ENCODE measurements around the gene SLC41A2. TPM values are rescaled to one million over a fixed set of nuclear protein-coding genes. Genes with fewer than 3 reads are reported as not detected.

Gene SLC41A2
- total RNA-seq, 6 experiments from 2014 or later = 64.1 to 115 (median 99.2) TPM

DNA sequence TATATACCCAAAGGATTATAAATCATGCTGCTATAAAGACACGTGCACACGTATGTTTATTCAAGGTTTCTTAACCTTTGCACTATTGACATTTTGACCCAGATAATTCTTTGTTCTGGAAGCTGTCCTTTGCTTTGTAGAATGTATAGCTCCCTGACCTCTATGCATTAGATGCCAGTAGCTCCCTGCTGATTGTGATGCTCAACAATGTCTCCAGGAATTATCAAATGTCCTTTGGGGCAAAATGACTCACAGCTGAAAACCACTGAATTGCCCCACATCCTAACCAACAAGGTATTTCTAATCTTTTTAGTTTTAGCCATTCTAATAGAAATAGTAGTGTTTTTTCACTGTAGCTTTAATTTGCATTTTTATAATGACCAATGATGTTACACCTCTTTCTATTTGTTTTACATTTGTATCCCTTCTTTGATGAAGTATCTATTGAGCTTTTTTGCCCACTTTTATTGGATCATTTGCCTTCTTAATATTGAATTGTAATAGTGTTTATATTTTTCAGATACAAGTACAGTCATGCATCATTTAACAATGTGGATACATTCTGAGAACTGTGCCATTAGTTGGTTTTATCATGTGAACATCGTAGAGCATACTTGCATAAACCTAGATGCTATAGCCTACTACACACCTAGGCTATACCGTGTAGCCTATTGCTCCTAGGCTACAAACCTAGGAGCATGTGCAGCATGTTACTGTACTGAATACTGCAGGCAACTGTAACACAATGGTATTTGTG lies 17.7 kb upstream of the SLC41A2 start:
- WGBS (ENCODE audit: insufficient coverage, low coverage, low lambda C conversion rate, missing lambda C conversion rate) = no CpG with 5 or more reads among the region's 4 CpGs
- Histone ChIP-seq H3K36me3 (no peaks in the 10 kb centered on the region), H3K4me3 (no peak overlapping the region), H3K27me3 (no peaks in the 10 kb centered on the region), H3K4me1 (no peaks in the 10 kb centered on the region), H3K9me3 (no peaks in the 10 kb centered on the region), H3K27ac (no peak overlapping the region)
- no peak for DNase-seq
- no peak for ATAC-seq
- TF ChIP-seq, protein P1, sequence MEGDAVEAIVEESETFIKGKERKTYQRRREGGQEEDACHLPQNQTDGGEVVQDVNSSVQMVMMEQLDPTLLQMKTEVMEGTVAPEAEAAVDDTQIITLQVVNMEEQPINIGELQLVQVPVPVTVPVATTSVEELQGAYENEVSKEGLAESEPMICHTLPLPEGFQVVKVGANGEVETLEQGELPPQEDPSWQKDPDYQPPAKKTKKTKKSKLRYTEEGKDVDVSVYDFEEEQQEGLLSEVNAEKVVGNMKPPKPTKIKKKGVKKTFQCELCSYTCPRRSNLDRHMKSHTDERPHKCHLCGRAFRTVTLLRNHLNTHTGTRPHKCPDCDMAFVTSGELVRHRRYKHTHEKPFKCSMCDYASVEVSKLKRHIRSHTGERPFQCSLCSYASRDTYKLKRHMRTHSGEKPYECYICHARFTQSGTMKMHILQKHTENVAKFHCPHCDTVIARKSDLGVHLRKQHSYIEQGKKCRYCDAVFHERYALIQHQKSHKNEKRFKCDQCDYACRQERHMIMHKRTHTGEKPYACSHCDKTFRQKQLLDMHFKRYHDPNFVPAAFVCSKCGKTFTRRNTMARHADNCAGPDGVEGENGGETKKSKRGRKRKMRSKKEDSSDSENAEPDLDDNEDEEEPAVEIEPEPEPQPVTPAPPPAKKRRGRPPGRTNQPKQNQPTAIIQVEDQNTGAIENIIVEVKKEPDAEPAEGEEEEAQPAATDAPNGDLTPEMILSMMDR (IDR thresholded peaks at IDR 0.05) = no peak
- no peak for TF ChIP-seq POLR2A (IDR thresholded peaks at IDR 0.05)
- intact Hi-C loops (cut with DNase I) = no loop called here

DNA sequence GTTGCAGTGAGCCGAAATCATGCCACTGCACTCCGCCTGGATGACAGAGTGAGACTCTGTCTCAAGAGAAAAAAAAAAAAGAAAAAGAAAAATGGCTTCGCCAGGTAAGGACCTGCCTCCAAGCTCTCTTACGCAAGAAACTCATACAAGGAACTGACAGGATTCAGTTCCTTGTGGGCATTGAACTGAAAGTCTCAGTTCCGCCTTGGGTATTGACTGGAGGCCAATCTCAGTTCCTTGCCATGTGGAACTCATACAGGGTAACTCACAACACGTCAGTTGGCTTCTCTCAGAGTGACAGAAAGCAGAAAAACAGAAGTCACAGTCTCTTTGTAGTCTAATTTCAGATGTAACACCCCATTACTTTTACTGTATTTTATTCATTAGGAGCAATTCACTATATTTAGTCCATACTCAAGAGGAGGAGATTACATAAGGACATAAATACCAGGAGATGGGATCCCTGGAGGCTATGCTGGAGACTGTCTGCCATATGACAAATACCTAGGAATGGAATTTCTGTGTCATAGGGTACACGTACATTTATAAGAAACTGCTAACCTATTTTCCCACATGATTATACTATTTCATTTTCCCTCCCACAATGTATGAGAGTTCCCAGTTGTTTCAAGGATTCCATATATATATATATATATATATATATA lies 16.7 kb upstream of the SLC41A2 start:
- TF ChIP-seq POLR2A (IDR thresholded peaks at IDR 0.05) = no peak
- TF ChIP-seq, protein P1 (IDR thresholded peaks at IDR 0.05) = no peak
- no peak overlapping the region for H3K4me3 ChIP-seq
- no peaks in the 10 kb centered on the region for H3K4me1 ChIP-seq
- 80% methylated on average over 6 of the region's 7 CpGs for WGBS (ENCODE audit: insufficient coverage, low coverage, low lambda C conversion rate, missing lambda C conversion rate)
- H3K27ac ChIP-seq = no peak overlapping the region
- no peak for DNase-seq
- ATAC-seq = peak; percentile 42 to 71 (median 56)
- H3K27me3 ChIP-seq = no peaks in the 10 kb centered on the region
- no peaks in the 10 kb centered on the region for H3K36me3 ChIP-seq
- intact Hi-C loops (cut with DNase I) = no loop called here
- H3K9me3 ChIP-seq = no peaks in the 10 kb centered on the region

- Histone ChIP-seq H3K4me3 (no peak overlapping the region), H3K36me3 (no peaks in the 10 kb centered on the region), H3K27me3 (no peaks in the 10 kb centered on the region), H3K9me3 (no peaks in the 10 kb centered on the region), H3K4me1 (no peaks in the 10 kb centered on the region), H3K27ac (no peak overlapping the region)
- 89% methylated on average over 4 of the region's 5 CpGs for WGBS (ENCODE audit: insufficient coverage, low coverage, low lambda C conversion rate, missing lambda C conversion rate)
- DNase-seq = no peak
- no peak for ATAC-seq
- intact Hi-C loops (cut with DNase I) = no loop called here
- no peak for TF ChIP-seq POLR2A (IDR thresholded peaks at IDR 0.05)
- TF ChIP-seq, protein P1 (IDR thresholded peaks at IDR 0.05) = no peak
Measured at GRCh38 chr12:104973250-104973649, 15.2 kb upstream of the SLC41A2 start.

- H3K9me3 ChIP-seq = no peaks in the 10 kb centered on the region
- ATAC-seq = no peak
- H3K4me3 ChIP-seq = no peak overlapping the region
- H3K27ac ChIP-seq = no peak overlapping the region
- DNase-seq = no peak
- WGBS (ENCODE audit: insufficient coverage, low coverage, low lambda C conversion rate, missing lambda C conversion rate) = 62% methylated on average over 5 of the region's 5 CpGs
- H3K4me1 ChIP-seq = no peaks in the 10 kb centered on the region
- TF ChIP-seq POLR2A (IDR thresholded peaks at IDR 0.05) = no peak
- TF ChIP-seq, protein P1 (IDR thresholded peaks at IDR 0.05) = no peak
- intact Hi-C loops (cut with DNase I) = no loop called here
- no peaks in the 10 kb centered on the region for H3K27me3 ChIP-seq
- H3K36me3 ChIP-seq = no peaks in the 10 kb centered on the region
Measured at GRCh38 chr12:104971306-104971705, 13.2 kb upstream of the SLC41A2 start.
